Breast epithelium (tissue), 3 donors: ENCODE results near the gene SEC16A.

ENCODE experiments used
- CTCF ChIP-seq, 3 donors: fragments of 450-650 bp; IDR thresholded peaks; one replicate each; pipeline ENCODE4 v1.5.1; 2016 to 2017; ENCODE audit warnings: antibody characterized with exemption in 3 of 3, mild to moderate bottlenecking in 3 of 3, moderate library complexity in 3 of 3
- POLR2A ChIP-seq: fragments of 450-650 bp; IDR thresholded peaks from one replicate; pipeline ENCODE4 v1.6.1; 2016; ENCODE audit warnings: antibody characterized with exemption, mild to moderate bottlenecking, moderate library complexity
- POLR2AphosphoS5 ChIP-seq, 3 donors: sonication (generic); formaldehyde crosslinking; IDR thresholded peaks; one replicate each; pipeline ENCODE4 v1.6.1; 2017; ENCODE audit warnings: antibody characterized with exemption in 3 of 3

DNA sequence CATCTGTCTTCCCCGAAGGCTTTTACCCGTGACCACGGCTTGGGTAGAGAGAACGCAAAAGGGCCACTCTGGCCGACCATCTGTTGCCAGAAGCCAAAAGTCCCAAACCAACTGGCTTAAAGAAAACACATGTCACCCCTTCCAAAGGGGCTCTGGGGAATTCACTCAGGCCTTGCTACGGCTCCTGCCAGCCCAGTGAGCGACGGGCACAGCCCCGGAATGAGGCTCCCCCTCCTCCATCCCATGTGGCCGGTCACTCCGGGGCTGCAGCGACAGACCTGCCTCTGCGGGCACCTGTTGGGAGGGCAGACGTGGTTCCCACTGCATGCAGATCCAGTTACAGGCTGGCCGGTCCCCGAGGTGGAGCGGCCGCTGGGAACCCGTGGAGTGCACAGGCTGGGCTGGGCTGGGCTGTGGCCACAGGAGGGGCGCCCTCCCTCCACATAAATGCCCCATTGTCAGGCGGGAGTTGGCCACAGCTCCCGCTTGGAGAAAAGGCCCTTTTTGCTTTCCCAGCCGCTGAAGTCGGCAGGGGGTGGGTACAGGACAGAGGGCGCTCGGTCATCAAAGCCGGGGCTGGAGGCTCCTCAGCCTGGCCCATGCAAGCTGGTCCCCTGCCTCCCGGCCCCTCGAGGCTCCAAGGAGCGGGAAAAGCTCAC, 43.1 kb upstream of the SEC16A start:
- TF ChIP-seq CTCF (IDR thresholded peaks at IDR 0.05) (no peak), POLR2A (no peak), POLR2AphosphoS5 (IDR thresholded peaks at IDR 0.05) (no peak)
